Measurements from ENCODE around the gene NMNAT1. TPM values are rescaled to one million over a fixed set of nuclear protein-coding genes. Genes with fewer than 3 reads are reported as not detected.

Gene NMNAT1
- total RNA-seq, 1 experiment from 2014 or later = 2.3 TPM

- ATAC-seq = peak; percentile 6
- Mint-ChIP-seq H3K36me3 (0 out of 2 replicates have a peak, but pooled peaks cover 2% of the 10 kb centered on the region), H3K4me1 (peaks cover 19% of the 10 kb centered on the region), H3K27ac (peak overlapping the region; percentile 96), H3K27me3 (ENCODE audit: low read depth) (no peaks in the 10 kb centered on the region), H3K4me3 (peak overlapping the region; percentile 83), H3K9me3 (no peaks in the 10 kb centered on the region)
- ChIA-PET CTCF (interaction anchor here (0.7 to 2.5 kb wide), 7 partner anchors 13 to 312 kb away, joined by 3 to 12 read pairs (median 4); partner anchors contain the start of gene KIF1B), POLR2A (interaction anchor here (0.6 to 2.5 kb wide), 4 partner anchors 13 to 1230 kb away, joined by 3 to 8 read pairs (median 3); no protein-coding TSS in a partner anchor)
- TF ChIP-seq PRRX2 (CRISPR knock-in tag; IDR thresholded peaks at IDR 0.05) (no peak), NFE2L1 (CRISPR knock-in tag; IDR thresholded peaks at IDR 0.05) (0 out of 2 replicates have a peak, but pooled peaks have one; percentile 17)
- TF ChIP-seq, protein P1, sequence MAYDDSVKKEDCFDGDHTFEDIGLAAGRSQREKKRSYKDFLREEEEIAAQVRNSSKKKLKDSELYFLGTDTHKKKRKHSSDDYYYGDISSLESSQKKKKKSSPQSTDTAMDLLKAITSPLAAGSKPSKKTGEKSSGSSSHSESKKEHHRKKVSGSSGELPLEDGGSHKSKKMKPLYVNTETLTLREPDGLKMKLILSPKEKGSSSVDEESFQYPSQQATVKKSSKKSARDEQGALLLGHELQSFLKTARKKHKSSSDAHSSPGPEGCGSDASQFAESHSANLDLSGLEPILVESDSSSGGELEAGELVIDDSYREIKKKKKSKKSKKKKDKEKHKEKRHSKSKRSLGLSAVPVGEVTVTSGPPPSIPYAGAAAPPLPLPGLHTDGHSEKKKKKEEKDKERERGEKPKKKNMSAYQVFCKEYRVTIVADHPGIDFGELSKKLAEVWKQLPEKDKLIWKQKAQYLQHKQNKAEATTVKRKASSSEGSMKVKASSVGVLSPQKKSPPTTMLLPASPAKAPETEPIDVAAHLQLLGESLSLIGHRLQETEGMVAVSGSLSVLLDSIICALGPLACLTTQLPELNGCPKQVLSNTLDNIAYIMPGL (CRISPR knock-in tag; IDR thresholded peaks at IDR 0.05) = 0 out of 2 replicates have a peak, but pooled peaks have one; percentile 12
- DNase-seq (ENCODE audit: low spot score) = peak; percentile 25
These were observed 90.1 kb downstream of the NMNAT1 start for GRCh38 chr1:10033359-10033845.

Small RNAs within 50 kb of the gene (microRNA-seq; reads per million reads assigned to microRNA genes)
- not detected for gene MIR5697 (ENCODE audit: borderline number of aligned reads)

Other genes with a start within 250 kb of the NMNAT1 start
- 119 to 128 TPM (median 124 TPM) in 3 replicates for gene CLSTN1, start 119.5 kb upstream of the NMNAT1 start, total RNA-seq (2021)
- 51.8 to 58.2 TPM (median 53.0 TPM) in 3 replicates for gene CTNNBIP1, start 33.2 kb upstream of the NMNAT1 start, total RNA-seq (2021)
- 16.9 to 22.0 TPM (median 20.9 TPM) in 3 replicates for gene LZIC, start 84 bp upstream of the NMNAT1 start, total RNA-seq (2021)
- gene RBP7, start 53.8 kb downstream of the NMNAT1 start, total RNA-seq (2021) = 3.2 to 4.9 TPM (median 4.3 TPM) in 3 replicates
- 78.0 to 80.8 TPM (median 79.6 TPM) in 3 replicates for gene UBE4B, start 89.5 kb downstream of the NMNAT1 start, total RNA-seq (2021)

Data from WTC11 (cell line).